Measurements from ENCODE around the gene ZFAND5.

The ZFAND5 gene

DNA sequence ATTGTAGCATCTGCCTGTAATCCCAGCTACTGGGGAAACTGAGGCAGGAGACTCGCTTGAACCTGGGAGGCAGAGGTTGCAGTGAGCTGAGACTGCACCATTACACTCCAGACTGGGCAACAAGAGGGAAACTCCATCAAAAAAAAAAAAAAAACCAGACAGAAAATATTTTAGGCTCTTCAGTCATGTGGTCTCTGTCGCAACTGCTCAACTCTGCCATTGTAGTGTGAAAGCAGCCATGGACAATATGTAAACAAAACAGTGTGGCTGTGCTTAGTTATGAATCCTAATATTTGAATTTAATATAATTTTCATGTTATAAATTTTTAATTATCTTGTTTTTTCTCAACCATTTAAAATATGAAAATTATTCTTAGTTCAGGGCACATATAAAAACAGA is 38.4 kb downstream of the ZFAND5 start:
- in situ Hi-C loops (cut with MboI; ENCODE audit: low sequenced_read_pairs), result no loop called here

- in situ Hi-C loops (cut with MboI; ENCODE audit: low sequenced_read_pairs), result no loop called here
Observed at GRCh38 chr9:72324974-72325373, 40.0 kb downstream of the ZFAND5 start.

- in situ Hi-C loops (cut with MboI; ENCODE audit: low sequenced_read_pairs), result no loop called here
Observed at GRCh38 chr9:72322678-72323077, 42.3 kb downstream of the ZFAND5 start.

GRCh38 chr9:72322259-72322658 is 42.7 kb downstream of the ZFAND5 start:
- in situ Hi-C loops (cut with MboI; ENCODE audit: low sequenced_read_pairs), result no loop called here

GRCh38 chr9:72315510-72316311 is 49.3 kb downstream of the ZFAND5 start:
- in situ Hi-C loops (cut with MboI; ENCODE audit: low sequenced_read_pairs), result no loop called here

DNA sequence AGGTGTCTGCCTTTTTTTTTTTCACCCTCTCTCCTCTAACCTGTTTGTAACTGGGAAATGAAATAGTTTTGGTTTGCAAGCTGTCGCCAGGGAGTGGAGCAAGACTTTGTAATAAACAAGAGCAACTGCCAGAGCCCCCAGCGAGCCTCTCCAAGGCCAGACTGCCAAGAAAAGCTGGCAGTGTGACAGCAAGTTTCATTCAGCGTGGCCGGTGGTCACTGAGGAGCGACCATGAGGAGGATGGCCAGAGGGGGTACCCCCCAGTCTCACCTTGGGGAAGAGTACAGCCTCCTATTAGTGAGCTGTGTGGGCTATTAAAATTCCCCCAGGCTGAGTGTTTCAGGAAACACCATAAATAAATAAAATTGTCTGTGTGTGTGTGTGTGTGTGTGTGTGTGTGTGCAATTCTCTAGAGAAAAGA is 49.9 kb downstream of the ZFAND5 start:
- in situ Hi-C loops (cut with MboI; ENCODE audit: low sequenced_read_pairs), result no loop called here

DNA sequence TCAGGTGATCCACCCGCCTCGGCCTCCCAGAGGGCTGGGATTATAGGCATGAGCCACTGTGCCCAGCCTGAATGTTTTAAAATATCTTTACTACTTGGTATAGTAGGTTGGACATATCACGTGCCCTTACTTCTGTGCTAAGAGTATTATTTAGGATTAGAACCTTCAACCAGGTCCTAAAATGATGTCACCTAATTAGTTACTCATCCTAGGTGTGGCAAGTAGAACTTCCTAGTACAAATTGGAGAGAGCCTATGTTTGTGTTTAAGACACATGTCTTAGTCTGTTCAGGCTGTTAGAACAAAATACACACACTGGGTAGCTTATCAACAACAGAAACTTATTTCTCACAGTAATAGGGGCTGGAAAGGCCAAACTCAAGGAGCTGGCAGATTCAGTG is 51.5 kb downstream of the ZFAND5 start:
- in situ Hi-C loops (cut with MboI; ENCODE audit: low sequenced_read_pairs), result no loop called here

DNA sequence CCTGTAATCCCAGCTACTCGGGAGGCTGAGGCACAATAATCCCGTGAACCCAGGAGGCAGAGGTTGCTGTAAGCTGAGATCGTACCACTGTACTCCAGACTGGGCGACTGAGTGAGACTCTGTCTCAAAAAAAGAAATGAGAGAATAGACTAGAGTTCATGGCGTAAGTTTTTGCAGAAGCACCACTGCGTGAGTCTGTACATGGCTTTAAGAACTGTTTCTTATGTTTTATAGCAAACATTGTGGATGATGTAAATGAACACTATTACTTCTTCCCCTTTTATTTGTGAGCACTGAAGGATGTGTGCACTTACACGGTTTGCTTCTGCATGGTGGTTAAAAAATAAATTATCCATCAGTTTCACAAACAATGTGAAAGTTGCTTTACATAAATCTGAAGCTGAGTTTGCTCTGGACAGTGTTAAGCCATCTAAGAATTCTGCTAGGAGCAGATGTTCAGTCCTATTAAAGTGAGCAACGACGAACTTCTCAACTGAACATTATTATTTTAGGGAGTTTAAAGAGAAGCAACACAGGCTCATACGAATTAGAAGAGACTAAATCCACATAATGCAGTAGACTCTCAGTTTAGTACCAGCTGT is 52.5 kb downstream of the ZFAND5 start:
- in situ Hi-C loops (cut with MboI; ENCODE audit: low sequenced_read_pairs), result no loop called here

DNA sequence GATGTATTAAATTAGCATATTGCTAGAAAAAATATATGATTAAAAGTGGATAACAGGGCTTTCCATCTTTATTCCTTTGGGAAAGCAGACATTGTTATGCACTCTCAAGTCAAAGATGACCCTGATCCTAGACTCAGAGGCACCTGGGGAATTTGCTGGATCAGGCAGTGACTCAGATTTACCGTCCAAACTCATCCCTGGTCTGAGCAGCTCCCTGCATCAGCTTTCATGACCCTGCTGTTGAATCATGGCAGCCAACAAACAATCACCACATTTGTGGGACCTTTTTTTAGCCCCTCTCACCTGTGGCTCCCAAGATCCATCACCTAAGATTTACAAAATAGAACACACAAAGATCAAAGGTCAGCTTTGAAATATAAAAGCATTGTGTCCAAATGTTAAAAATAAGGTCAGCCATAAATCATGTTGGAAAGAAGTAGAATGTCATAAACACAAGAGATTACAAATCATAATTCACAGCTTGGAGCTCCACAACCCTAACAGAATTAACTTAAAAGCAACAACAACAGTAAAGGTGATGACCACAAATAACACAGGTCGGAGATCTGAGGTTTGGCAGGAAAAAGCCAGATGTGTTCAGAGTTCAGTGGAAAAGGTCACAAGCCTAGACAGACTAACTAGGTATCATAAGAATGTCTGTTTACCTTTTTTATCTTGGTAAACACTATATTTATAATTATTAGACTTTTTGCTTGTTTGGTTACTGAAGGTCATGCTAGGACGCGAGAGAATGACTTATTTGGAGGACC is 55.5 kb downstream of the ZFAND5 start:
- in situ Hi-C loops (cut with MboI; ENCODE audit: low sequenced_read_pairs), result no loop called here

DNA sequence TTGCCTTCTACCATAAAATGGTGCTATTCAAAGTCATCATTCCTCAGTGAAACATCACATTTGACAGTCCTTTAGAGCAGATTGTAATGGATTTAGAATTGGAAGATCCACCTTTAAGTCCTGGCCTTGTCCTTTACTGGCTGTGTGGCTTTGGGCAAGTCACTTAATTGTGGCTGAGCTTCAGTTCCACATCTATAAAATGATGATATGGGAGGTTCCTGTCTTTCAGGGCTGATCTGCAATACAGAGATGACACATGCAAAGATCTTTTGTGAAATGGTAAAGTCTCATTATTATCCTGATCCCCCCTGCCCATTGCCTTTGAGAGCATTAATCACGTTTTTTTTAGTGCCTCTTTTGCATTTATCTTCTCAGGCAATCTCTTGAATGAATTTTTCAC is 58.2 kb downstream of the ZFAND5 start:
- in situ Hi-C loops (cut with MboI; ENCODE audit: low sequenced_read_pairs), result no loop called here

- in situ Hi-C loops (cut with MboI; ENCODE audit: low sequenced_read_pairs), result no loop called here
Observed at GRCh38 chr9:72305707-72306106, 59.3 kb downstream of the ZFAND5 start.

- in situ Hi-C loops (cut with MboI; ENCODE audit: low sequenced_read_pairs), result no loop called here
Observed at GRCh38 chr9:72305102-72305546, 59.9 kb downstream of the ZFAND5 start.

DNA sequence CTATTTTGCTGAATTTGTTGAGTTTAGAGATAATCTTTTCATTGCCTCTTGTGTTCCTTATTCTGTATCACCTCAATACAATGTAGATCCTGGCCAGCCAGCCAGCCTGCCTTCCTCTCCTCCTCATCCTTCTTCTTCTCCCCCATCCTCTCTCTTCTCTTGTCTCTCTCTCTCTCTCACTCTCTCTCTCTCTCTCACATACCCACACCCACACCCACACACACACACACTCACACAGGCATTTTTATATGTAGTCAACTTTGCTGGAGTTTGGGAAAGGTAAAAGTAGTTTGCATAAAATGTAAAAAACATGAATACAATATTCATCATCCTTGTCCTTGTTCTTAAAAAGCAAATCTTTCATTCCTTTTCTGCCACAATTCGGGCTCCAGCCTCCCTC is 60.5 kb downstream of the ZFAND5 start:
- in situ Hi-C loops (cut with MboI; ENCODE audit: low sequenced_read_pairs), result no loop called here
